LoVo (cell line): ENCODE results near the gene NPB.

Experiments
- DNase-seq: peaks from one replicate; pipeline ENCODE4 v3.0.0-alpha.2; 2016; ENCODE audit warnings: low spot score

NPB gene

GRCh38 chr17:81941484-81942166 is 39.6 kb downstream of the NPB start:
- DNase-seq, result no peak

GRCh38 chr17:81942167-81942553 is 40.1 kb downstream of the NPB start:
- DNase-seq, result no peak

GRCh38 chr17:81944858-81945257 is 42.8 kb downstream of the NPB start:
- no peak for DNase-seq

GRCh38 chr17:81947189-81947588 is 45.2 kb downstream of the NPB start, which contains the start of gene MYADML2:
MYADML2 (minus strand) TSS chr17:81947233; CDS start chr17:81941741, 5,492 bp downstream.
- DNase-seq, result no peak

GRCh38 chr17:81948635-81949378 is 46.8 kb downstream of the NPB start:
- no peak for DNase-seq

- DNase-seq, result no peak
Measured at GRCh38 chr17:81950501-81950900, 48.5 kb downstream of the NPB start.

- DNase-seq, result no peak
Measured at GRCh38 chr17:81951785-81952684, 50.0 kb downstream of the NPB start.
